ENCODE results near the gene ASTN2. TPM values are rescaled to one million over a fixed set of nuclear protein-coding genes. Genes with fewer than 3 reads are reported as not detected.

Gene ASTN2
- total and polyA plus RNA-seq, 9 of the 15 experiments (the other 6 are each of a cell fraction or from before 2014, with no cell fraction given), result 0.56 to 3.5 (median 1.9) TPM

DNA sequence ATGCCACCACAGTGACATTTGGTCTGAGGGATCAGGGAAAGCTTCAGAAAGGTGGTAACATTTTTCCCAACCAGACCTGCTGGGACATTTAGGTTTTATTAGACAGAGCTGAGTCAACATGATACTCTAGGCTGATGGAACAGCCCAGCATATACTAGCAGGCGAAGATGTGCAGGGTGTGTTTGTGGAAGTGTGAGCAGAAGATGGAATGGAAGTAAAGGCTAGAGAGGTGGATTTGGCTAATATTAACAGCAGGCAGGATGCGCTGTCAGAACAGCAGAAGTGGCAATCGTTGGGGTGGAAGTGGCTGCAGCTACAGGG is 340.6 kb downstream of the ASTN2 start:
- in situ Hi-C loops (cut with MboI) (no loop called here), intact Hi-C loops (cut with micrococcal nuclease) (no loop called here)
- BruUV-seq (replicated peaks), result no TSS peak
- WGBS (ENCODE audit: insufficient coverage, low coverage, missing lambda C conversion rate), result 0% methylated on average over 3 of the region's 3 CpGs
- H3K79me2 ChIP-seq (ENCODE audit: control insufficient read depth, insufficient read depth, low read length), result no peaks in the 10 kb centered on the region
- CTCF ChIA-PET (ENCODE audit: low intra/inter-chr PET ratio), result no interaction called here
- no peak overlapping the region for H3K4me2 ChIP-seq (ENCODE audit: insufficient read depth, low read length)
- H4K20me1 ChIP-seq (replicated peaks; ENCODE audit: control insufficient read depth, insufficient read depth, low read length), result no peaks in the 10 kb centered on the region
- no peak for ATAC-seq
- no peak overlapping the region for H3K9ac ChIP-seq (ENCODE audit: insufficient read depth in 1 of 2, low read depth in 2 of 2, low read length in 2 of 2)
- TF ChIP-seq, protein P1, sequence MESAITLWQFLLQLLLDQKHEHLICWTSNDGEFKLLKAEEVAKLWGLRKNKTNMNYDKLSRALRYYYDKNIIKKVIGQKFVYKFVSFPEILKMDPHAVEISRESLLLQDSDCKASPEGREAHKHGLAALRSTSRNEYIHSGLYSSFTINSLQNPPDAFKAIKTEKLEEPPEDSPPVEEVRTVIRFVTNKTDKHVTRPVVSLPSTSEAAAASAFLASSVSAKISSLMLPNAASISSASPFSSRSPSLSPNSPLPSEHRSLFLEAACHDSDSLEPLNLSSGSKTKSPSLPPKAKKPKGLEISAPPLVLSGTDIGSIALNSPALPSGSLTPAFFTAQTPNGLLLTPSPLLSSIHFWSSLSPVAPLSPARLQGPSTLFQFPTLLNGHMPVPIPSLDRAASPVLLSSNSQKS (CRISPR knock-in tag; IDR thresholded peaks at IDR 0.05), result no peak
- no peak for TF ChIP-seq ZNF146 (CRISPR knock-in tag; IDR thresholded peaks at IDR 0.05; ENCODE audit: unreplicated experiment)
- no peak for TF ChIP-seq SIN3A (IDR thresholded peaks at IDR 0.05; ENCODE audit: borderline replicate concordance in 2 of 2, control insufficient read depth in 1 of 2, low read depth in 2 of 2, low read length in 2 of 2)
- TF ChIP-seq POLR3G (IDR thresholded peaks at IDR 0.05; ENCODE audit: extremely low read depth, insufficient read length, insufficient replicate concordance), result no peak
- no peak for TF ChIP-seq TARDBP (IDR thresholded peaks at IDR 0.05)
- no peak for TF ChIP-seq CBFA2T2 (conservative IDR thresholded peaks at IDR 0.05)
- TF ChIP-seq FOXK2 (conservative IDR thresholded peaks at IDR 0.05 in 1 of 2, IDR thresholded peaks at IDR 0.05 in 1 of 2; ENCODE audit: low read depth in 2 of 2), result no peak
- TF ChIP-seq NFIX (CRISPR knock-in tag; IDR thresholded peaks at IDR 0.05; ENCODE audit: low read depth), result no peak
- no peak for TF ChIP-seq RBBP5 (IDR thresholded peaks at IDR 0.05; ENCODE audit: borderline replicate concordance, insufficient read depth, low read length, poor library complexity, severe bottlenecking)
- TF ChIP-seq, protein P2, sequence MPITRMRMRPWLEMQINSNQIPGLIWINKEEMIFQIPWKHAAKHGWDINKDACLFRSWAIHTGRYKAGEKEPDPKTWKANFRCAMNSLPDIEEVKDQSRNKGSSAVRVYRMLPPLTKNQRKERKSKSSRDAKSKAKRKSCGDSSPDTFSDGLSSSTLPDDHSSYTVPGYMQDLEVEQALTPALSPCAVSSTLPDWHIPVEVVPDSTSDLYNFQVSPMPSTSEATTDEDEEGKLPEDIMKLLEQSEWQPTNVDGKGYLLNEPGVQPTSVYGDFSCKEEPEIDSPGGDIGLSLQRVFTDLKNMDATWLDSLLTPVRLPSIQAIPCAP (CRISPR knock-in tag; IDR thresholded peaks at IDR 0.05; ENCODE audit: borderline replicate concordance), result no peak
- no peak for TF ChIP-seq ZNF707 (CRISPR knock-in tag; conservative IDR thresholded peaks at IDR 0.05)
- TF ChIP-seq OTX1 (CRISPR knock-in tag; IDR thresholded peaks at IDR 0.05), result no peak
- no peak for TF ChIP-seq PBX2 (CRISPR knock-in tag; IDR thresholded peaks at IDR 0.05; ENCODE audit: low read depth)
- TF ChIP-seq PBX2 (tag; conservative IDR thresholded peaks at IDR 0.05; ENCODE audit: low read depth), result no peak
- TF ChIP-seq ZBTB9 (CRISPR knock-in tag; IDR thresholded peaks at IDR 0.05), result no peak
- TF ChIP-seq POLR3A (IDR thresholded peaks at IDR 0.05; ENCODE audit: borderline replicate concordance, extremely low read depth, insufficient read depth, insufficient read length), result no peak
- TF ChIP-seq, protein P3, sequence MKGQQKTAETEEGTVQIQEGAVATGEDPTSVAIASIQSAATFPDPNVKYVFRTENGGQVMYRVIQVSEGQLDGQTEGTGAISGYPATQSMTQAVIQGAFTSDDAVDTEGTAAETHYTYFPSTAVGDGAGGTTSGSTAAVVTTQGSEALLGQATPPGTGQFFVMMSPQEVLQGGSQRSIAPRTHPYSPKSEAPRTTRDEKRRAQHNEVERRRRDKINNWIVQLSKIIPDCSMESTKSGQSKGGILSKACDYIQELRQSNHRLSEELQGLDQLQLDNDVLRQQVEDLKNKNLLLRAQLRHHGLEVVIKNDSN (CRISPR knock-in tag; IDR thresholded peaks at IDR 0.05), result no peak
- no peak overlapping the region for H3K27ac ChIP-seq (ENCODE audit: extremely low read depth, low read depth, low read length)
- H3K4me3 ChIP-seq, result no peak overlapping the region
- H3K9me1 ChIP-seq (ENCODE audit: control insufficient read depth, insufficient read depth, low read length), result no peaks in the 10 kb centered on the region
- FAIRE-seq, result no peak
- no peak for DNase-seq (ENCODE audit: extremely low read depth in 1 of 4, low spot score in 3 of 4)
- POLR2A ChIA-PET, result no interaction called here
- no peaks in the 10 kb centered on the region for H3K36me3 ChIP-seq (ENCODE audit: control insufficient read depth, insufficient read depth, low read length)
- H3K9me3 ChIP-seq (replicated peaks; ENCODE audit: control insufficient read depth, insufficient read depth, low read depth, low read length), result no peaks in the 10 kb centered on the region
- H2AFZ ChIP-seq (ENCODE audit: low read depth, low read length), result no peak overlapping the region
- no peaks in the 10 kb centered on the region for H3K27me3 ChIP-seq (ENCODE audit: control insufficient read depth in 2 of 2, insufficient read depth in 2 of 2, low read length in 2 of 2)
- no peaks in the 10 kb centered on the region for H3K4me1 ChIP-seq (replicated peaks in 1 of 2; ENCODE audit: control insufficient read depth in 2 of 2, insufficient read depth in 2 of 2, low read length in 2 of 2)

All from K562 (cell line).